ENCODE results near the gene ELL. TPM values are rescaled to one million over a fixed set of nuclear protein-coding genes. Genes with fewer than 3 reads are reported as not detected.
A peak's percentile ranks its signal among the peaks of the same experiment; 100 is the strongest.
"Not testable (repeated sequence)": the region's sequence is repeated elsewhere in the genome, so short reads cannot be mapped to it uniquely, and the experiment has no call there.

Gene ELL
- total RNA-seq, 2 donors from 2014 or later, result 10.7 to 44.4 TPM

DNA sequence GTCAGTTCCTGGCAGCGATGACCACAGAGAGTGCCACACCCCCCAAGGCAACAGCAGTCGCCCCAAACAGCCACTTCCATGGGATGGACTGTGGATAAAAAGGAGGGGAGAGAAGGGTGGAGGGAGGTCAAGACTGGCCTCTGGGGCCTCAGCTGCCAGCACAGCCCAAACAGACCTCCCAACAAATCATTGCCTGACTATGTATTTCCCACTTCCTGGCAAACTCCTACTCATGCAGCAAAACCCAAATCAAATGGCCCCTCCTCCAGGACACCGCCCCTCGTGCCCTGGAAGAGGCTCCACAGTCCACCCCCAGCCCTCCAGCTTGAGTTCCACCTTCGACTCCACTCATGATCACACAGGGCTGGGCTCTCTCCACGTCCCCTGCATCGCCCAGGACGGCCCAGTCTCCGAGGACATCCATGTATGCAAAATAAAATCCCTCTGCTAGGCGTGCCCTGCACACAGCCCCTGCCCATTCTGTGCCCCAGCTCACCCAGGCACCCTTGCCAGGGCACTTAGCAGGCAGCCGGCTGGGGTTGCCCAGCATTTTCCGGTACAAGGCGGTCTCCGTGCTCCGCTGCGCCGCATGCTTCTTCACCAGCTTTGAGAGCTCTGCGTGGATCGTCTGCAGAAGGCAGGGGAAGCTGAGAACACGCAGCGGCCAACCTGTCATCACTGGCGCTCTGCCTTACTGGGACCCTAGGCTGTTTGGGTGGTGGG, 10.5 kb upstream of the ELL start:
- 95% methylated on average over 22 of the region's 22 CpGs for WGBS
- intact Hi-C loops (cut with DNase I), result no loop called here
- no peak for DNase-seq (ENCODE audit: low spot score)

GRCh38 chr19:18531485-18531884, 9.6 kb upstream of the ELL start:
- intact Hi-C loops (cut with DNase I), result no loop called here
- WGBS, result 93% methylated on average over 9 of the region's 9 CpGs
- peaks cover 4 to 9% of the 10 kb centered on the region in 2 donors for H3K36me3 ChIP-seq
- H3K9me3 ChIP-seq, result no peaks in the 10 kb centered on the region
- no peak for TF ChIP-seq POLR2AphosphoS5 (IDR thresholded peaks at IDR 0.05)
- no peak for TF ChIP-seq CTCF (IDR thresholded peaks at IDR 0.05)
- no peak for TF ChIP-seq POLR2A (IDR thresholded peaks at IDR 0.05)
- no peak overlapping the region for H3K4me3 ChIP-seq
- DNase-seq (ENCODE audit: low spot score), result no peak
- H3K4me1 ChIP-seq (replicated peaks), result no peaks in the 10 kb centered on the region
- no peak overlapping the region for H3K27ac ChIP-seq
- H3K27me3 ChIP-seq (replicated peaks; ENCODE audit: insufficient read depth), result no peaks in the 10 kb centered on the region

More for the DNA sequence above, 10.5 kb upstream of the ELL start:
- no peak overlapping the region for H3K27ac ChIP-seq
- H3K27me3 ChIP-seq (replicated peaks; ENCODE audit: insufficient read depth), result no peaks in the 10 kb centered on the region
- no peak overlapping the region for H3K4me3 ChIP-seq
- H3K9me3 ChIP-seq, result no peaks in the 10 kb centered on the region
- TF ChIP-seq POLR2A (IDR thresholded peaks at IDR 0.05) (no peak), POLR2AphosphoS5 (IDR thresholded peaks at IDR 0.05) (no peak), CTCF (IDR thresholded peaks at IDR 0.05) (no peak)
- no peaks in the 10 kb centered on the region for H3K4me1 ChIP-seq (replicated peaks)
- H3K36me3 ChIP-seq, result peaks cover 8 to 9% of the 10 kb centered on the region in 2 donors

- Histone ChIP-seq H3K4me3 (no peak overlapping the region), H3K27ac (no peak overlapping the region), H3K9me3 (no peaks in the 10 kb centered on the region), H3K4me1 (replicated peaks) (no peaks in the 10 kb centered on the region), H3K27me3 (replicated peaks; ENCODE audit: insufficient read depth) (no peaks in the 10 kb centered on the region), H3K36me3 (peaks cover 4 to 9% of the 10 kb centered on the region in 2 donors)
- intact Hi-C loops (cut with DNase I), result no loop called here
- no peak for TF ChIP-seq CTCF (IDR thresholded peaks at IDR 0.05)
- no peak for TF ChIP-seq POLR2A (IDR thresholded peaks at IDR 0.05)
- TF ChIP-seq POLR2AphosphoS5 (IDR thresholded peaks at IDR 0.05), result no peak
- no peak for DNase-seq (ENCODE audit: low spot score)
- 64% methylated on average over 7 of the region's 7 CpGs for WGBS
Measured at GRCh38 chr19:18529782-18530181, 7.9 kb upstream of the ELL start.

DNA sequence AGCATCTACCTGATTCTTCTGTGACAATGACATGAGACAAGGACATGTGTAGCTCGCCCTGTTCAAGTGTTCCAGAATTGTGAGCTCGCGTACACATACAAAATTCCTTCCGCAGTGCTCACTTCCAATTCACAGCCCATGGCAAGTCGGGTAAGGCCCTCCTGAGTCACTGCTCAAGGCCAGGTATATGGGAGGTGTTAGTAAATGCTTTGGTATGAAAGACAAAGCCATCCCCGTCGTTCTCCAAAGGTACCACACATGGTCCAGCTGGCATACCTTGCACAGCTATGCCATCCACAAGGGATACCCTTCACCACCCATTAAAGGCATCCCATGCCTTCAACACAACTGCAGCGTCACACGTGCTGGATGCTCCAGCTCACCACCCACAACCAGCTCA, 4.4 kb upstream of the ELL start:
- intact Hi-C loops (cut with DNase I), result no loop called here
- H3K4me1 ChIP-seq (replicated peaks), result no peaks in the 10 kb centered on the region
- H3K27ac ChIP-seq, result no peak overlapping the region
- no peaks in the 10 kb centered on the region for H3K27me3 ChIP-seq (replicated peaks; ENCODE audit: insufficient read depth)
- no peak for DNase-seq (ENCODE audit: low spot score)
- 83% methylated on average over 9 of the region's 9 CpGs for WGBS
- no peak overlapping the region for H3K4me3 ChIP-seq
- H3K9me3 ChIP-seq, result no peaks in the 10 kb centered on the region
- TF ChIP-seq POLR2A (IDR thresholded peaks at IDR 0.05), result no peak
- no peak for TF ChIP-seq CTCF (IDR thresholded peaks at IDR 0.05)
- TF ChIP-seq POLR2AphosphoS5 (IDR thresholded peaks at IDR 0.05), result no peak
- H3K36me3 ChIP-seq, result no peaks in the 10 kb centered on the region

GRCh38 chr19:18523841-18524240, 2.0 kb upstream of the ELL start:
- no peak for DNase-seq (ENCODE audit: low spot score)
- intact Hi-C loops (cut with DNase I), result loop anchor here (5.0 kb wide), 2 partner anchors 33 to 67 kb away; partner anchors contain the start of gene KXD1
- H3K9me3 ChIP-seq, result no peaks in the 10 kb centered on the region
- no peaks in the 10 kb centered on the region for H3K4me1 ChIP-seq (replicated peaks)
- no peak overlapping the region for H3K4me3 ChIP-seq
- no peak overlapping the region for H3K27ac ChIP-seq
- TF ChIP-seq POLR2A (IDR thresholded peaks at IDR 0.05) (no peak), POLR2AphosphoS5 (IDR thresholded peaks at IDR 0.05) (no peak), CTCF (IDR thresholded peaks at IDR 0.05) (no peak)
- no peaks in the 10 kb centered on the region for H3K27me3 ChIP-seq (replicated peaks; ENCODE audit: insufficient read depth)
- H3K36me3 ChIP-seq, result no peaks in the 10 kb centered on the region
- 91% methylated on average over 9 of the region's 9 CpGs for WGBS

DNA sequence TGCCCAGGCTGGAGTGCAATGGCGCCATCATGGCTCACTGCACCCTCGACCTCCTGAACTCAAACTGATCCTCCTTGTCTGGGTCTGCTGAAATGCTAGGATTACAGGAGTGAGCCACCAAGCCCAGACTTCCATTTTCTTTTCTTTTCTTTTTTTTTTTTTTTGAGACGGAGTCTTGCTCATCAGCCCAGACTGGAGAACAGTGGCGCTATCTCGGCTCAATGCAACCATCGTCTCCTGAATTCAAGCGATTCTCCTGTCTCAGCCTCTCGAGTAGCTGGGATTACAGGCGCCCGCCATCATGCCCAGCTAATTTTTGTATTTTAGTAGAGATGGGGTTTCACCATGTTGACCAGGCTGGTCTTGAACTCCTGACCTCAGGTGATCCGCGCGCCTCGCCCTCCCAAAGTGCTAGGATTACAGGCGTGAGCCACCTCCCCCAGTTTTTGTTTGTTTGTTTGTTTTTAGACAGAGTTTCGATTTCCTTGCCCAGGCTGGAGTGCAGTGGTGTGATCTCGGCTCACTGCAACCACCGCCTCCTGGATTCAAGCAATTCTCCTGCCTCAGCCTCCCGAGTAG, 1.1 kb upstream of the ELL start:
- Histone ChIP-seq H3K27ac (peak overlapping the region; percentile 4 to 93), H3K4me3 (peak overlapping the region in 1 of 2 donors; percentile 82)
- H3K27me3 ChIP-seq (replicated peaks; ENCODE audit: insufficient read depth); H3K4me1 ChIP-seq (replicated peaks); H3K9me3 ChIP-seq; H3K36me3 ChIP-seq; DNase-seq (ENCODE audit: low spot score): not testable (repeated sequence)
- WGBS, result 63% methylated on average over 19 of the region's 19 CpGs
- intact Hi-C loops (cut with DNase I), result loop anchor here (5.0 kb wide), 2 partner anchors 34 to 66 kb away; partner anchors contain the start of gene KXD1
